HG02970 (cell line): ENCODE data around the gene ARMC9.
"Not testable (repeated sequence)": the region's sequence is repeated elsewhere in the genome, so short reads cannot be mapped to it uniquely, and the experiment has no call there.

Source experiments
- ATAC-seq: cut with Tn5 transposase; IDR thresholded peaks from one replicate; pipeline ENCODE4 v1.9.1; 2021; ENCODE audit warnings: mild to moderate bottlenecking, moderate library complexity, moderate number of reproducible peaks; ENCODE audit not compliant: unreplicated experiment, low FRiP score

ARMC9 gene

GRCh38 chr2:231394211-231395141, 196.0 kb downstream of the ARMC9 start:
- ATAC-seq: peak; percentile 39

DNA sequence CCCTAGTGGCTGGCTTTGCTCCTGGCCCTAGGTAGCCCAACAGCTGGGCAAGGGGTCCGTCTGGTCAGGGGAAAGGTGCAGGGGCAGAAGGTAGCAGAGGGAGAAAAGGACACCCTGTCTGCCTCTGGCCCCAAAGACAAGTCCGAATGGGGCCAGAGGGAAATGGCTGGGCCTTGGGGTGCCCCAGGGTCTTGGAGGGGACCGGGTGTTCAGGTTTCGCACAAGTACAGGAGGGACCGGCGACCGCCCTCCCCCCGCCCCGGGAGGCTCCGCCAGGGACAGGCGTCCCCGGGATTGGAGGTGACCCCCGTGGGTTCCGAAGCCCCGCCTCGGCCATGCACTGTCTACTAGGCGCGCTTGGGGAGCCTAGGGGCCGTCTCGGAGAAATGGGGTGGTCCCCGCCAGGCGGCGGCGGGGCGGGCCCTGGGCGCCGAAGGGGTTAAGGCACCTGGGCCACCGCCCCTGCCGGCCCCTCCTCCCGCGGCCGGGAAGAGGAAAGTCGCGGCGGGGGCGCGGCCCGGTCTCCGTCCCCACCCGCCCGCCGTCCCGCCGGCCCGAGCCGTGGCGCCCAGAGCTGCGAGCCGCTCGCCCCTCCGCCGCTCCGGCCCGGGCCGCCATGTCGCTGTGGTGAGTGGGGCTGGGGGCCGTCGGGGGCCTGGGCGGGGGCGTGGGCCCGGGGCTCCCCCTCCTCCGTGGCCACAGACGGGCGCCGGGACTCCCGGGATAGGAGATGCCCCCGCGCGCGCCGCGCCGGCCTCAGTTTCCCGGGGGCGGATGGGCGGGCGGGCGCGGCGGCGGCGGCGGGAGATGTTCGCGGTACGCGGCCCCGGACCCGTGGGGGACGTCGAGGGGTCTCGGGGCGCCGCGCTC, 197.0 kb downstream of the ARMC9 start, which contains the start of gene B3GNT7:
Gene B3GNT7 (plus strand): TSS at position 523 of the 870 bp plus-strand sequence. CDS start 94 bp downstream, at position 617.
- peak; percentile 20 for ATAC-seq

GRCh38 chr2:231396058-231396821, 197.8 kb downstream of the ARMC9 start:
- ATAC-seq: no peak

- no peak for ATAC-seq
Observed at GRCh38 chr2:231397011-231397927, 198.8 kb downstream of the ARMC9 start.

- ATAC-seq: no peak
Observed at GRCh38 chr2:231397928-231398294, 199.5 kb downstream of the ARMC9 start.

- ATAC-seq: no peak
Observed at GRCh38 chr2:231398585-231398984, 200.2 kb downstream of the ARMC9 start.

GRCh38 chr2:231399046-231399852, 200.8 kb downstream of the ARMC9 start:
- no peak for ATAC-seq

- ATAC-seq: no peak
Observed at GRCh38 chr2:231399853-231400680, 201.6 kb downstream of the ARMC9 start.

GRCh38 chr2:231400681-231401080, 202.2 kb downstream of the ARMC9 start:
- ATAC-seq: not testable (repeated sequence)

DNA sequence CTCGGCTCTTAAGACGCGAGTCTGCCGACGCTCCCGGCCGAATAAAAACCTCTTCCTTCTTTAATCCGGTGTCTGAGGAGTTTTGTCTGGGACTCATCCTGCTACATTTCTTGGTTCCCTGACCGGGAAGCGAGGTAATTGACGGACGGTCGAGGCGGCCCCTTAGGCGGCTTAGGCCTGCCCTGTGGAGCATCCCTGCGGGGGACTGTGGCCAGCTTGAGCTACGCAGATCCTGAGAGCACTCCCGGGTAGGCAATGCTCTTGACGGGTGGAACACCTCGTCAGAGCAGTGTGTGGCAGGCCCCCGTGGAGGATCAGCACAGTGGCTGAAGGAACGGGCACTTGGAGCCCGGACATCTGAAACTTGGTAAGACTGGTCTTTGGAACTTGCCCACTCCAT, 202.7 kb downstream of the ARMC9 start:
- not testable (repeated sequence) for ATAC-seq

GRCh38 chr2:231403421-231404182, 205.2 kb downstream of the ARMC9 start:
- not testable (repeated sequence) for ATAC-seq

GRCh38 chr2:231404183-231404578, 205.8 kb downstream of the ARMC9 start:
- not testable (repeated sequence) for ATAC-seq

DNA sequence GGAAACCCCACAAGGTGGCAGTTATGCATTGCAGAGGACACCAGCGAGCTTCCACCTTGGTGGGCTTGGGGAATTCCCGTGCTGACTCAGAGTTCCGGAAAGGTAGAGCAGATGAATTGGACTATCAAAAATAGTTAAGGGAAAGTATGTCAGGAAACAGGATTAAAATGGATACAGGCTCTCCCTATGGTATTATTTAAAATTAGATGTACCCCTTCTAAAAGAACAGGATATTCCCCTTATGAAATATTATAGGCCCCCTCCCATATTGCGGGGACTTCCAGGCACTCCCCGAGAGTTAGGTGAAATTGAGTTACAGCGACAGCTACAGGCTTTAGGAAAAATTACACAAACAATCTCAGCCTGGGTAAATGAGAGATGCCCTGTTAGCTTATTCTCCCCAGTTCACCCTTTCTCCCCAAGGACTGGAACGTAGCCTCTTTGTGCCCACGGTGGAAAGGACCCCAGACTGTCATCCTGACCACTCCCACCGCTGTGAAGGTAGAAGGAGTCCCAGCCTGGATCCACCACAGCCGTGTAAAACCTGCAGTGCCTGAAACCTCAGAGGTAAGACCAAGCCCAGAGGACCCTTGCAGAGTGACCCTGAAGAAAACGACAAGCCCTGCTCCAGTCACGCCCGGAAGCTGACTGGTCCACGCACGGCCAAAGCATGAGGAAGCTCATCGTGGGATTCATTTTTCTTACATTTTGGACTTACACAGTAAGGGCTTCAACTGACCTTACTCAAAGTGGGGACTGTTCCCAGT, 207.4 kb downstream of the ARMC9 start:
- not testable (repeated sequence) for ATAC-seq

DNA sequence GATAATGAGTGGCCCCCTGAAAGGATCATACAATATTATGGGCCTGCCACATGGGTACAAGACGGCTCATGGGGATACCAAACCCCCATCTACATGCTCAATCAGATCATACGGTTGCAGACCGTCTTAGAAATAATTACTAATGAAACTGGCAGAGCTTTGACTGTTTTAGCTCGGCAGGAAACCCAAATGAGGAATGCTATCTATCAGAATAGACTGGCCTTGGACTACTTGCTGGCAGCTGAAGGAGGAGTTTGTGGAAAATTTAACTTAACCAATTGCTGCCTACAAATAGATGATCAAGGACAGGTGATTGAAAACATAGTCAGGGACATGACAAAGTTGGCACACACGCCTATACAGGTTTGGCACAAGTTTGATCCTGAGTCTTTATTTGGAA, 209.3 kb downstream of the ARMC9 start:
- not testable (repeated sequence) for ATAC-seq

DNA sequence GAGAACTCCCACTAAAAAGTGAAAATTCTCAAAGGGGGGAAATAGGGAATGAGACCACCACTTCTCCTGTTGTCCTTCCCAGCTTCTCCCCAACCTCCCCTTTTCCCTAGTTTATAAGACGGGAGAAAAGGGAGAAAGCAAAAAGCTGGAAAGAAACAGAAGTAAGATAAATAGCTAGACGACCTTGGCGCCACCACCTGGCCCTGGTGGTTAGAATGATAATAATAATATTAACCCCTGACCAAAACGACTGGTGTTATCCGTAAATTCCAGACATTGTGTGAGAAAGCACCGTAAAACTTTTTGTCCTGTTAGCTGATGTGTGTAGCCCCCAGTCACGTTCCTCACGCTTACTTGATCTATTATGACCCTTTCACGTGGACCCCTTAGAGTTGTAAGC, 209.9 kb downstream of the ARMC9 start:
- not testable (repeated sequence) for ATAC-seq

DNA sequence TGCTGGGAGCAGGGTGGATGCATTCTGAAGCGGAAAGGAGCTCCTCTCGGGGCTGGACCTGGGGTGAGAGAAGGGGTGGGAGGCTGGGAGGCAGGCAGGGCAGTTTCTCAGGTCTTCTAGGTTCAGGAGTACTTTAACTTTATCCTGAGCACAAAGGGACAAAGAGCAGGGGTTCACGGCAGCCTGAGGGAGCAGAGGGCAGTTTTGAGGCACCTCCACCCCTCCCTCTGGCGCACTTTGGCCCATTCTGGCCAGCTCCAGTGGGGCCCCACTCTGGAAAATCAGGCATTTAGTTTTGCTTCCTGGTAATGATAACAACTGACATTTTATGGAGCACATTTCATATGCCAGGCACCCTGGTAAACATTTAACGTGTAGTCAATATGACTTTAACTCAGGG, 211.3 kb downstream of the ARMC9 start:
- no peak for ATAC-seq
